Progenitor cell of endocrine pancreas (in vitro differentiated cells): ENCODE data around the gene APP. TPM values are rescaled to one million over a fixed set of nuclear protein-coding genes. Genes with fewer than 3 reads are reported as not detected.
A peak's percentile ranks its signal among the peaks of the same experiment; 100 is the strongest.

ENCODE experiments used
- DNase-seq: peaks from one replicate; pipeline ENCODE4 v3.0.0; 2021; ENCODE audit warnings: low spot score; ENCODE audit not compliant: unreplicated experiment
- H3K27ac Mint-ChIP-seq: 2 replicates; pipeline ENCODE4 v1.8.0; 2021; ENCODE audit warnings: mild to moderate bottlenecking, moderate library complexity, mixed read lengths
- H3K27me3 Mint-ChIP-seq: 2 replicates; pipeline ENCODE4 v1.8.0; 2021; ENCODE audit warnings: mixed read lengths
- H3K36me3 Mint-ChIP-seq: 2 replicates; pipeline ENCODE4 v1.8.0; 2022; ENCODE audit warnings: mixed read lengths; ENCODE audit not compliant: insufficient read depth
- H3K4me1 Mint-ChIP-seq: 2 replicates; pipeline ENCODE4 v1.8.0; 2021; ENCODE audit warnings: low read depth, mixed read lengths
- H3K4me3 Mint-ChIP-seq: 2 replicates; pipeline ENCODE4 v1.8.0; 2021; ENCODE audit warnings: low read depth, mild to moderate bottlenecking, moderate library complexity, mixed read lengths
- H3K9me3 Mint-ChIP-seq: 2 replicates; pipeline ENCODE4 v1.8.0; 2021; ENCODE audit warnings: low read depth, mixed read lengths
- total RNA-seq: library from RNA; stranded (reverse); gene quantifications from 2 replicates; pipeline ENCODE4 v1.2.1, GENCODE V29; 2021
- TF ChIP-seq, protein P1 (sequence below): fragments of 200-600 bp; sonication (generic); IDR thresholded peaks from one replicate; pipeline ENCODE4 v1.5.0; 2021; ENCODE audit warnings: antibody characterized with exemption, mild to moderate bottlenecking; ENCODE audit not compliant: unreplicated experiment

The APP gene
- total RNA-seq, 1 donor from 2014 or later, result 631 TPM

- peaks cover 35% of the 10 kb centered on the region for H3K36me3 Mint-ChIP-seq
- no peak overlapping the region for H3K4me3 Mint-ChIP-seq
- no peak for DNase-seq
- TF ChIP-seq, protein P1, sequence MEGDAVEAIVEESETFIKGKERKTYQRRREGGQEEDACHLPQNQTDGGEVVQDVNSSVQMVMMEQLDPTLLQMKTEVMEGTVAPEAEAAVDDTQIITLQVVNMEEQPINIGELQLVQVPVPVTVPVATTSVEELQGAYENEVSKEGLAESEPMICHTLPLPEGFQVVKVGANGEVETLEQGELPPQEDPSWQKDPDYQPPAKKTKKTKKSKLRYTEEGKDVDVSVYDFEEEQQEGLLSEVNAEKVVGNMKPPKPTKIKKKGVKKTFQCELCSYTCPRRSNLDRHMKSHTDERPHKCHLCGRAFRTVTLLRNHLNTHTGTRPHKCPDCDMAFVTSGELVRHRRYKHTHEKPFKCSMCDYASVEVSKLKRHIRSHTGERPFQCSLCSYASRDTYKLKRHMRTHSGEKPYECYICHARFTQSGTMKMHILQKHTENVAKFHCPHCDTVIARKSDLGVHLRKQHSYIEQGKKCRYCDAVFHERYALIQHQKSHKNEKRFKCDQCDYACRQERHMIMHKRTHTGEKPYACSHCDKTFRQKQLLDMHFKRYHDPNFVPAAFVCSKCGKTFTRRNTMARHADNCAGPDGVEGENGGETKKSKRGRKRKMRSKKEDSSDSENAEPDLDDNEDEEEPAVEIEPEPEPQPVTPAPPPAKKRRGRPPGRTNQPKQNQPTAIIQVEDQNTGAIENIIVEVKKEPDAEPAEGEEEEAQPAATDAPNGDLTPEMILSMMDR, result no peak
- no peaks in the 10 kb centered on the region for H3K27me3 Mint-ChIP-seq
- peaks cover 6% of the 10 kb centered on the region for H3K9me3 Mint-ChIP-seq
- H3K4me1 Mint-ChIP-seq, result peaks cover 4% of the 10 kb centered on the region
- H3K27ac Mint-ChIP-seq, result peak overlapping the region; percentile 79
Observed at GRCh38 chr21:25916226-25916625, 254.3 kb downstream of the APP start.

GRCh38 chr21:25913479-25913878 lies 257.1 kb downstream of the APP start:
- TF ChIP-seq, protein P1, result no peak
- H3K27ac Mint-ChIP-seq, result peak overlapping the region; percentile 60
- H3K36me3 Mint-ChIP-seq, result peaks cover 42% of the 10 kb centered on the region
- H3K9me3 Mint-ChIP-seq, result peaks cover 6% of the 10 kb centered on the region
- no peak for DNase-seq
- H3K27me3 Mint-ChIP-seq, result no peaks in the 10 kb centered on the region
- peaks cover 4% of the 10 kb centered on the region for H3K4me1 Mint-ChIP-seq
- H3K4me3 Mint-ChIP-seq, result no peak overlapping the region

- Mint-ChIP-seq H3K36me3 (peaks cover 36% of the 10 kb centered on the region), H3K27ac (peak overlapping the region; percentile 83), H3K4me1 (peaks cover 8% of the 10 kb centered on the region), H3K9me3 (no peaks in the 10 kb centered on the region), H3K4me3 (no peak overlapping the region), H3K27me3 (no peaks in the 10 kb centered on the region)
- TF ChIP-seq, protein P1, result no peak
- DNase-seq, result no peak
Observed at GRCh38 chr21:25912402-25912746, 258.2 kb downstream of the APP start.

- TF ChIP-seq, protein P1, result no peak
- Mint-ChIP-seq H3K9me3 (no peaks in the 10 kb centered on the region), H3K4me1 (peaks cover 8% of the 10 kb centered on the region), H3K27ac (no peak overlapping the region), H3K27me3 (no peaks in the 10 kb centered on the region), H3K36me3 (peaks cover 36% of the 10 kb centered on the region), H3K4me3 (no peak overlapping the region)
- DNase-seq, result no peak
Observed at GRCh38 chr21:25911730-25912401, 258.7 kb downstream of the APP start.

DNA sequence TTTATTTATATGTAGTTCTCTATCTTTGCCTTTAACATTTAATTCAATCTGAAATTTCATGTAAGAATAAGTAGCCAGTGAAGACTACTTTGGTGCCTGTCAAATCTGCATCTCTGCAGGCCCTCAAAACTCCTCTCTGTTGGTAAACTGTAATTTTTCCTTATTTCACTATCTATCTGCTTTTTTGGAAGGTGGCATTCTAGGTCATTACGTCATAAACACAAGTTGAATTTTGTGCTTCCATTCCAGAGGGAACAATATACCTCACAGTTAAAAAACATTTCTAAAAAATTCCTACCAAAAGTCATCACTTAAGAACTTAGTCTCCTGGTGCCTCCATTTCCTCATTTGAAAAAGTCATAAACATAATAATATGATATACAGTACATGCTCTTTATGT lies 259.8 kb downstream of the APP start:
- Mint-ChIP-seq H3K36me3 (peaks cover 34% of the 10 kb centered on the region), H3K9me3 (no peaks in the 10 kb centered on the region), H3K27ac (no peak overlapping the region), H3K4me3 (no peak overlapping the region), H3K27me3 (no peaks in the 10 kb centered on the region), H3K4me1 (peaks cover 8% of the 10 kb centered on the region)
- TF ChIP-seq, protein P1, result no peak
- no peak for DNase-seq
